ENCODE results near the gene ACBD3. TPM values are rescaled to one million over a fixed set of nuclear protein-coding genes. Genes with fewer than 3 reads are reported as not detected.
A peak's percentile ranks its signal among the peaks of the same experiment; 100 is the strongest.

Gene ACBD3
- total and polyA plus RNA-seq, 2 of the 8 experiments (the other 6 are each of a cell fraction or from before 2014, with no cell fraction given), result 8.4 to 29.4 TPM

DNA sequence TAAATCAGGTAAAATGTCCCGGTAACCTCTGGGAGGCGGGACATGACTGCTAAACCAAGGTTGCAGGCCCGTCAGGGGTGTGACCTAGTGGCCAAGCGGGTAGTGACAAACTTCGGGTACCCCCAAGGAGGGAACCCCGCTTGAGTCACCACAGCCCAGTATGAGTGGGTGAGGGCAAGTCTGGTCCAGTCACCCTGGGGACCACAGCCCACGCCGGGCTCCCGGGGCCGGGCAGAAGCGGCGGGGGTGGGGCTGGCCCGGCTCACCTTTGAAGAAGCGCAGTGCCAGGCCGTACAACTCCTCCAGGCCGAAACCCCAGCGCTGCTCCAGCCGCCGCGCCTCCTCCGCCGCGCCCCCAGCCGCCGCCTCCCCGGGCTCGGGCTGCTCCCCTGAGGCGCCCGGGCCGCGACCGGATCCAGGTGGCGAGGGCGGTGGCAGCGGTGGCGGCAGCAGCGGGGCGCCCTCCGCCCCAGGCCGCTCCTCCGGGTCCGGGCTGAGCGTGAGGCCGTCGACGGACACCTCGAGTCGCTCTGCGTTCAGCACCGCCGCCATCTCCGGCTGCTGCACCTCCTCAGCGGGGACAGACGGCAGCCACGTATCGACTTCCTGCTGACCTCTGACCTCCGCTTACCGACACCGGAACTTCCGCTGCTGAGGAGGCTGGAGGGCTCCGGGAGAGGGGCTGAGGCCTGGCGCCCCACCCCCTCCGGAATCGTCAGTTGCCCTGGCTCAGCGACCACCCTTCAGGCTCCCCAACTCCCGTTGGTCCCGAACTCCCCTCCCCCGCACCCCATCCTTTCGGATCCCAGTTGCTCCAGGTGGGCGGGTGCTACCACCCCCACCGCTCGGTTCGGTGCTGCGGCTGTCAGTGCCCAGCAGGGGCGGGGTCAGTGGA is at the start of gene ACBD3 (continued):
- TF ChIP-seq, protein P1, sequence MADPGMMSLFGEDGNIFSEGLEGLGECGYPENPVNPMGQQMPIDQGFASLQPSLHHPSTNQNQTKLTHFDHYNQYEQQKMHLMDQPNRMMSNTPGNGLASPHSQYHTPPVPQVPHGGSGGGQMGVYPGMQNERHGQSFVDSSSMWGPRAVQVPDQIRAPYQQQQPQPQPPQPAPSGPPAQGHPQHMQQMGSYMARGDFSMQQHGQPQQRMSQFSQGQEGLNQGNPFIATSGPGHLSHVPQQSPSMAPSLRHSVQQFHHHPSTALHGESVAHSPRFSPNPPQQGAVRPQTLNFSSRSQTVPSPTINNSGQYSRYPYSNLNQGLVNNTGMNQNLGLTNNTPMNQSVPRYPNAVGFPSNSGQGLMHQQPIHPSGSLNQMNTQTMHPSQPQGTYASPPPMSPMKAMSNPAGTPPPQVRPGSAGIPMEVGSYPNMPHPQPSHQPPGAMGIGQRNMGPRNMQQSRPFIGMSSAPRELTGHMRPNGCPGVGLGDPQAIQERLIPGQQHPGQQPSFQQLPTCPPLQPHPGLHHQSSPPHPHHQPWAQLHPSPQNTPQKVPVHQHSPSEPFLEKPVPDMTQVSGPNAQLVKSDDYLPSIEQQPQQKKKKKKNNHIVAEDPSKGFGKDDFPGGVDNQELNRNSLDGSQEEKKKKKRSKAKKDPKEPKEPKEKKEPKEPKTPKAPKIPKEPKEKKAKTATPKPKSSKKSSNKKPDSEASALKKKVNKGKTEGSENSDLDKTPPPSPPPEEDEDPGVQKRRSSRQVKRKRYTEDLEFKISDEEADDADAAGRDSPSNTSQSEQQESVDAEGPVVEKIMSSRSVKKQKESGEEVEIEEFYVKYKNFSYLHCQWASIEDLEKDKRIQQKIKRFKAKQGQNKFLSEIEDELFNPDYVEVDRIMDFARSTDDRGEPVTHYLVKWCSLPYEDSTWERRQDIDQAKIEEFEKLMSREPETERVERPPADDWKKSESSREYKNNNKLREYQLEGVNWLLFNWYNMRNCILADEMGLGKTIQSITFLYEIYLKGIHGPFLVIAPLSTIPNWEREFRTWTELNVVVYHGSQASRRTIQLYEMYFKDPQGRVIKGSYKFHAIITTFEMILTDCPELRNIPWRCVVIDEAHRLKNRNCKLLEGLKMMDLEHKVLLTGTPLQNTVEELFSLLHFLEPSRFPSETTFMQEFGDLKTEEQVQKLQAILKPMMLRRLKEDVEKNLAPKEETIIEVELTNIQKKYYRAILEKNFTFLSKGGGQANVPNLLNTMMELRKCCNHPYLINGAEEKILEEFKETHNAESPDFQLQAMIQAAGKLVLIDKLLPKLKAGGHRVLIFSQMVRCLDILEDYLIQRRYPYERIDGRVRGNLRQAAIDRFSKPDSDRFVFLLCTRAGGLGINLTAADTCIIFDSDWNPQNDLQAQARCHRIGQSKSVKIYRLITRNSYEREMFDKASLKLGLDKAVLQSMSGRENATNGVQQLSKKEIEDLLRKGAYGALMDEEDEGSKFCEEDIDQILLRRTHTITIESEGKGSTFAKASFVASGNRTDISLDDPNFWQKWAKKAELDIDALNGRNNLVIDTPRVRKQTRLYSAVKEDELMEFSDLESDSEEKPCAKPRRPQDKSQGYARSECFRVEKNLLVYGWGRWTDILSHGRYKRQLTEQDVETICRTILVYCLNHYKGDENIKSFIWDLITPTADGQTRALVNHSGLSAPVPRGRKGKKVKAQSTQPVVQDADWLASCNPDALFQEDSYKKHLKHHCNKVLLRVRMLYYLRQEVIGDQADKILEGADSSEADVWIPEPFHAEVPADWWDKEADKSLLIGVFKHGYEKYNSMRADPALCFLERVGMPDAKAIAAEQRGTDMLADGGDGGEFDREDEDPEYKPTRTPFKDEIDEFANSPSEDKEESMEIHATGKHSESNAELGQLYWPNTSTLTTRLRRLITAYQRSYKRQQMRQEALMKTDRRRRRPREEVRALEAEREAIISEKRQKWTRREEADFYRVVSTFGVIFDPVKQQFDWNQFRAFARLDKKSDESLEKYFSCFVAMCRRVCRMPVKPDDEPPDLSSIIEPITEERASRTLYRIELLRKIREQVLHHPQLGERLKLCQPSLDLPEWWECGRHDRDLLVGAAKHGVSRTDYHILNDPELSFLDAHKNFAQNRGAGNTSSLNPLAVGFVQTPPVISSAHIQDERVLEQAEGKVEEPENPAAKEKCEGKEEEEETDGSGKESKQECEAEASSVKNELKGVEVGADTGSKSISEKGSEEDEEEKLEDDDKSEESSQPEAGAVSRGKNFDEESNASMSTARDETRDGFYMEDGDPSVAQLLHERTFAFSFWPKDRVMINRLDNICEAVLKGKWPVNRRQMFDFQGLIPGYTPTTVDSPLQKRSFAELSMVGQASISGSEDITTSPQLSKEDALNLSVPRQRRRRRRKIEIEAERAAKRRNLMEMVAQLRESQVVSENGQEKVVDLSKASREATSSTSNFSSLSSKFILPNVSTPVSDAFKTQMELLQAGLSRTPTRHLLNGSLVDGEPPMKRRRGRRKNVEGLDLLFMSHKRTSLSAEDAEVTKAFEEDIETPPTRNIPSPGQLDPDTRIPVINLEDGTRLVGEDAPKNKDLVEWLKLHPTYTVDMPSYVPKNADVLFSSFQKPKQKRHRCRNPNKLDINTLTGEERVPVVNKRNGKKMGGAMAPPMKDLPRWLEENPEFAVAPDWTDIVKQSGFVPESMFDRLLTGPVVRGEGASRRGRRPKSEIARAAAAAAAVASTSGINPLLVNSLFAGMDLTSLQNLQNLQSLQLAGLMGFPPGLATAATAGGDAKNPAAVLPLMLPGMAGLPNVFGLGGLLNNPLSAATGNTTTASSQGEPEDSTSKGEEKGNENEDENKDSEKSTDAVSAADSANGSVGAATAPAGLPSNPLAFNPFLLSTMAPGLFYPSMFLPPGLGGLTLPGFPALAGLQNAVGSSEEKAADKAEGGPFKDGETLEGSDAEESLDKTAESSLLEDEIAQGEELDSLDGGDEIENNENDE (IDR thresholded peaks at IDR 0.05; ENCODE audit: insufficient replicate concordance, low read length), result no peak
- TF ChIP-seq POLR2AphosphoS5 (IDR thresholded peaks at IDR 0.05; ENCODE audit: low read depth, low read length) (peak; percentile 97), CREB1 (IDR thresholded peaks at IDR 0.05) (peak; percentile 54; the same call in 1 of the 2 replicates), KDM5A (IDR thresholded peaks at IDR 0.05; ENCODE audit: low read length) (no peak; the same call in 1 of the 2 replicates), SUZ12 (IDR thresholded peaks at IDR 0.05; ENCODE audit: low read length) (no peak), TAF7 (optimal IDR thresholded peaks at IDR 0.05; ENCODE audit: borderline replicate concordance, low read depth, low read length) (peak; percentile 60), EGR1 (IDR thresholded peaks at IDR 0.05; ENCODE audit: borderline replicate concordance, low read depth, low read length) (peak; percentile 76; the same call in 1 of the 2 replicates), TEAD4 (IDR thresholded peaks at IDR 0.05; ENCODE audit: low read depth, low read length) (no peak), ASH2L (IDR thresholded peaks at IDR 0.05; ENCODE audit: low read length) (peak; percentile 96), SIN3A (conservative IDR thresholded peaks at IDR 0.05 in 1 of 2, IDR thresholded peaks at IDR 0.05 in 1 of 2; ENCODE audit: low read depth in 1 of 2, low read length in 2 of 2) (peak; percentile 81 to 90; a peak in 2 of 4 replicates)
